IPS-15b (cell line): Measurements from ENCODE around the gene COBL.

Experiments
- H3K27me3 ChIP-seq: one replicate; pipeline ENCODE4 v1.6.1; 2013; ENCODE audit warnings: low read length; ENCODE audit not compliant: control insufficient read depth, insufficient read depth
- H3K36me3 ChIP-seq: one replicate; pipeline ENCODE4 v1.6.1; 2013; ENCODE audit warnings: low read length; ENCODE audit not compliant: control insufficient read depth, insufficient read depth
- H3K4me1 ChIP-seq: one replicate; pipeline ENCODE4 v1.6.1; 2013; ENCODE audit warnings: mild to moderate bottlenecking, low read length; ENCODE audit not compliant: control insufficient read depth, insufficient read depth
- H3K4me3 ChIP-seq: one replicate; pipeline ENCODE4 v1.5.1; 2013; ENCODE audit warnings: low read depth, low read length
- H3K9ac ChIP-seq: one replicate; pipeline ENCODE4 v1.6.1; 2013; ENCODE audit warnings: low read depth, mild to moderate bottlenecking, low read length
- H3K9me3 ChIP-seq: one replicate; pipeline ENCODE4 v1.6.1; 2013; ENCODE audit warnings: mild to moderate bottlenecking, low read length; ENCODE audit not compliant: control insufficient read depth, insufficient read depth

COBL gene

DNA sequence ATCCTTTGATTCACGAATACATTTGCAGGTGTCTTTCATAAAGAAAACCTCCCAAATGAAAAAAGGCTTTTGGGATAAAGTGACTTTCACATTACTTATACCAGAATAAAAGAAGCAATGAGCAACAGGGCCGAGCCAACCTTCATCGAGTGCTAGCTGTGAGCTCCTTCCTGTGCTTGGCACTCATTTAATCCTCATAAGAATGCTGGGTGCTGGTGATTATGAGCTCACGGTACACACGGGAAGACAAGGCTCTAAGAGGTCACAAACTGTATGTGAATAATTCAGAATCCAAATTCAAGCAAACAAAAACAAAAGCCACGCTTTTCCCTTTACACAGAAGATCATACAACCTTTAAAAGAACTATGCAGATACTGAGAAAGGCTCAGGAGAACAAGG lies 156.2 kb downstream of the COBL start:
- H3K9ac ChIP-seq = no peak overlapping the region
- peaks cover 5% of the 10 kb centered on the region for H3K4me1 ChIP-seq
- H3K4me3 ChIP-seq = no peak overlapping the region
- no peaks in the 10 kb centered on the region for H3K27me3 ChIP-seq
- H3K9me3 ChIP-seq = no peaks in the 10 kb centered on the region
- H3K36me3 ChIP-seq = no peaks in the 10 kb centered on the region

- Histone ChIP-seq H3K9me3 (no peaks in the 10 kb centered on the region), H3K36me3 (no peaks in the 10 kb centered on the region), H3K27me3 (no peaks in the 10 kb centered on the region), H3K4me3 (no peak overlapping the region), H3K9ac (no peak overlapping the region), H3K4me1 (peaks cover 5% of the 10 kb centered on the region)
Observed at GRCh38 chr7:51158742-51159445, 157.7 kb downstream of the COBL start.

GRCh38 chr7:51158211-51158610 lies 158.4 kb downstream of the COBL start:
- no peaks in the 10 kb centered on the region for H3K27me3 ChIP-seq
- H3K9ac ChIP-seq = no peak overlapping the region
- no peaks in the 10 kb centered on the region for H3K36me3 ChIP-seq
- H3K4me1 ChIP-seq = peaks cover 4% of the 10 kb centered on the region
- H3K9me3 ChIP-seq = no peaks in the 10 kb centered on the region
- H3K4me3 ChIP-seq = no peak overlapping the region

DNA sequence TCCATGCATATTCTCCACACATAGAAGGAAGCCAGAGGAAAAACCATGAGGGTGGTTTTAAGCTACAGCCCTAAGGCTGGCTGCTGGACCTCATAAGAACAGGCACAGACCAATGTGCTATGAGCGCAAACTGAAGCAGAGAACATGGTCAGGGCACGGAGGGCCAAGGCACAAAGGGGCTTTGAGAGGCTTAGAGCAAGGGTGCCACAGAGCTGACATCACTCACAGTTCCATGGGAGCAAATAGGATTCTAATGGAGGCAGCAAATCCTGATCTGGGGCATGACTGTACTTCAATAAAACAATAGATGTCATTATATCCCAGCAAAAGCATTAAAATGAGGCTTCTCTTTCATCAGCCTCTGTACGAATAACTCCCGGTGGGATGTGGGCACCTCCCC lies 162.4 kb downstream of the COBL start:
- no peak overlapping the region for H3K9ac ChIP-seq
- H3K4me1 ChIP-seq = peaks cover 10% of the 10 kb centered on the region
- no peaks in the 10 kb centered on the region for H3K9me3 ChIP-seq
- H3K4me3 ChIP-seq = no peak overlapping the region
- H3K36me3 ChIP-seq = peaks cover 3% of the 10 kb centered on the region
- H3K27me3 ChIP-seq = no peaks in the 10 kb centered on the region

GRCh38 chr7:51152706-51153200 lies 163.9 kb downstream of the COBL start:
- H3K4me1 ChIP-seq = peaks cover 10% of the 10 kb centered on the region
- no peak overlapping the region for H3K9ac ChIP-seq
- peaks cover 6% of the 10 kb centered on the region for H3K36me3 ChIP-seq
- H3K27me3 ChIP-seq = no peaks in the 10 kb centered on the region
- no peak overlapping the region for H3K4me3 ChIP-seq
- peaks cover 6% of the 10 kb centered on the region for H3K9me3 ChIP-seq

DNA sequence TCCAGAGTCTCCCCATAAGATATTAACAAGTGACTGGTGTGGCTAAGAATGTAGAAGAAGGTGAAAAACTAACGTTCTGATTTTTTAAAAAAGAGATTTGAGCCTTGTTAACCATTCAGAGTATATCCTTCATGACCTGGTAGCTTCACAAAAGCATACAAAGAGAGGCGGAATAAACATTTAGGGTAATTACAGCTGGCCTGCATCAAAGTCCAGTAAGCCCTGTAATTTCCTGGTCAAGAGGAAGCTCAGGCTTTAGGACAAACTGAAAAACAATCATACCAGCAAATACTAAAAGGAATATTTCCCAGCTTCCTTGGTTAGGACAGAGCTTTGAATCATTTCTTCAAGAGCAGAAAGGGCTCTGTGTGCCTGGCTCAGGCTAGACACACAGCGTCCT lies 165.2 kb downstream of the COBL start:
- Histone ChIP-seq H3K4me3 (no peak overlapping the region), H3K36me3 (peaks cover 12% of the 10 kb centered on the region), H3K9me3 (peaks cover 6% of the 10 kb centered on the region), H3K27me3 (no peaks in the 10 kb centered on the region), H3K9ac (no peak overlapping the region), H3K4me1 (peaks cover 10% of the 10 kb centered on the region)

GRCh38 chr7:51150193-51150592 lies 166.4 kb downstream of the COBL start:
- H3K4me1 ChIP-seq = peaks cover 10% of the 10 kb centered on the region
- H3K9me3 ChIP-seq = peaks cover 6% of the 10 kb centered on the region
- no peak overlapping the region for H3K9ac ChIP-seq
- H3K4me3 ChIP-seq = no peak overlapping the region
- H3K27me3 ChIP-seq = no peaks in the 10 kb centered on the region
- H3K36me3 ChIP-seq = peaks cover 14% of the 10 kb centered on the region

DNA sequence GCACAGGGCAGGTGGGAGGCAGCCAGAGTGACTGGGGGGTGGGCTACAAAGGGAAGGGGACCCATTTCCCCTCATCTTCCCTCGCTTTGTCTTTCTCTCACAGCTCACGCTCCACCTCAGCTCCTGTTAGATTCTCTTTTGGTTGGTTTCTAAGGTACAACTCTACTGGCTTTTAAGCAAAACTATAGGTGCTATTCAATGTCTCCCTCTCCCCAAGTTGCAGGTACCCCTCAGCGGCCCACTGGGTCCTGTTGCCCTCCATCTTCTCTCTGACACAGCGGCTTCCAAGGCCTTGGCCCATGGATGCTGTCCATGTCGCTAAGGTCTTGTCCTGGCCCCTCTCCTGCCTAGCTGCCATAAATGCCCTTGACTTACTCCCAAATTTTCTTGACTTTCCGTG lies 168.4 kb downstream of the COBL start:
- H3K4me3 ChIP-seq = no peak overlapping the region

GRCh38 chr7:51146816-51147586 lies 169.6 kb downstream of the COBL start:
- Histone ChIP-seq H3K27me3 (no peaks in the 10 kb centered on the region), H3K4me3 (no peak overlapping the region), H3K9me3 (peaks cover 6% of the 10 kb centered on the region), H3K9ac (no peak overlapping the region), H3K4me1 (no peaks in the 10 kb centered on the region), H3K36me3 (peaks cover 14% of the 10 kb centered on the region)

More for the DNA sequence above, 168.4 kb downstream of the COBL start:
- H3K9ac ChIP-seq = no peak overlapping the region
- H3K4me1 ChIP-seq = peaks cover 10% of the 10 kb centered on the region
- no peaks in the 10 kb centered on the region for H3K27me3 ChIP-seq
- peaks cover 6% of the 10 kb centered on the region for H3K9me3 ChIP-seq
- peaks cover 14% of the 10 kb centered on the region for H3K36me3 ChIP-seq

DNA sequence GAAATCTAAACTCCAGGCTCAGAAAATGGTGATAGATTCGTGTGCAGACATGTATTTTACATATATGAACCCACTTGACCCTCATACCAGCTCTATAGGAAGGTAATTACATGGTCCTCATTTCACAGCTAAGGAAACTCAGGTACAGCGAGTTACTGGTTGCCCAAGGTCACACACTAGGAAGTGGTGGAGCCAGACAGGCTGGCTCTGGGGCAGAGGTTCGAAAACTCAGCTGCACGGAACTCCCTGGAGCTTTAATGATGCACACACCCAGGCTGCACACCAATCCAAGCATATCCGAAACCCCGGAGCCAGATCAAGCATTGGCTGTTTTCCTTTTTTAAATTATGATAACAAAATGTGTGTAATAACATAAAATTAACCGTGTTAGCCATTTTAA lies 172.4 kb downstream of the COBL start:
- Histone ChIP-seq H3K9ac (no peak overlapping the region), H3K4me1 (no peaks in the 10 kb centered on the region)

GRCh38 chr7:51142741-51143385 lies 173.7 kb downstream of the COBL start:
- Histone ChIP-seq H3K9me3 (no peaks in the 10 kb centered on the region), H3K4me3 (no peak overlapping the region), H3K9ac (no peak overlapping the region), H3K27me3 (no peaks in the 10 kb centered on the region), H3K4me1 (no peaks in the 10 kb centered on the region), H3K36me3 (peaks cover 8% of the 10 kb centered on the region)

More for the DNA sequence above, 172.4 kb downstream of the COBL start:
- Histone ChIP-seq H3K36me3 (peaks cover 11% of the 10 kb centered on the region), H3K27me3 (no peaks in the 10 kb centered on the region), H3K4me3 (no peak overlapping the region), H3K9me3 (peaks cover 6% of the 10 kb centered on the region)
